ENCODE data around the gene SSH2.

SSH2 gene

DNA sequence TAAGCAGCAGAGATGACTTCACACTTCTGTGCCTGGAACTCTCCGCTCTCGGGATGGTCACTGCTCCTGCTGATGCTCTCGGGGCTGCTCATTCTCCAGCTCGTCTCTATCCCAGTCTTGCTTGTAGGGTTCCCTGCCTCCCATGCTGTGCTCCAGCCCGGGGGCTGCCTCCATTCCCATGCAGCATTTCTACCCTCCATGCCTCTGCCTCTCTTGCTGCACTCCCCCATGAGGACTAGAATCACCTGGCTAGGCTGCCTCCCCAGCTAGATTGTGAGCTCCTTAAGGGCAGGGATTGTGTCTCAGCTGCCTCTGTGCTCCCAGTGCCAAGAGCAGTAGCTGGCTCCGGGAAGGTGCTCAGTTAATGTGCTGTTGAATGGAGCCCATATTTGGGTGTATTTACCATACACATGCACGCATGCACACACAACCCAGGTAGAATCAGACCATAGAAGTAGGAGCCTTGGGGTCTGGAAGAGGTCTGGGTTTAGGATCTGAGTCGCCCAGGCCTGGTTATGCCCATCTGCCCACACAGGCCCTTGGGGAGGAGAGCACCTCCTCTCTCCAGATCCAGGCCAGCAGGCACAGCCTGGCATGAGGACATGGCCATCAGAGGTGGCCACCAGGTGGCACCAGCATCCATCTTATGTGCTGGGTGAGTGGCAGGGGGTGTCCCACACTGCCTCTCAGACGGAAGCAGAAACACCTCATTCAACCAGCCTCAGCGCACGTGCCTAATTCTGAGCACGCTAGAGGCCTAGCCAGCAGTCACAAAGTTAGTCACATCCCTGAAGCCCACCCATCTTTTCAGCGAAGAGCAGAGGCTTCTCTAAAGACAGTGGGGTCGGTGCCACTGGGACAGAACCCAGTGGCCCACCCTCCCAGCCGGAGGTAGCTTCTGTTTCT lies 349.9 kb downstream of the SSH2 start:
- ATAC-seq (peak; percentile 95), DNase-seq (ENCODE audit: low spot score in 2 of 2) (peak; percentile 84 to 93)
- no peaks in the 10 kb centered on the region for H3K9me3 Mint-ChIP-seq
- H3K27ac Mint-ChIP-seq, result peak overlapping the region; percentile 36
- H3K4me1 Mint-ChIP-seq, result peaks cover 35% of the 10 kb centered on the region
- no peak overlapping the region for H3K4me3 Mint-ChIP-seq
- H3K36me3 Mint-ChIP-seq, result peaks cover 62% of the 10 kb centered on the region

GRCh38 chr17:29578626-29579485 lies 351.2 kb downstream of the SSH2 start:
- Mint-ChIP-seq H3K4me3 (no peak overlapping the region), H3K36me3 (peaks cover 74% of the 10 kb centered on the region), H3K9me3 (no peaks in the 10 kb centered on the region), H3K27ac (no peak overlapping the region), H3K4me1 (peaks cover 30% of the 10 kb centered on the region)
- DNase-seq (ENCODE audit: low spot score in 2 of 2), result no peak
- no peak for ATAC-seq

DNA sequence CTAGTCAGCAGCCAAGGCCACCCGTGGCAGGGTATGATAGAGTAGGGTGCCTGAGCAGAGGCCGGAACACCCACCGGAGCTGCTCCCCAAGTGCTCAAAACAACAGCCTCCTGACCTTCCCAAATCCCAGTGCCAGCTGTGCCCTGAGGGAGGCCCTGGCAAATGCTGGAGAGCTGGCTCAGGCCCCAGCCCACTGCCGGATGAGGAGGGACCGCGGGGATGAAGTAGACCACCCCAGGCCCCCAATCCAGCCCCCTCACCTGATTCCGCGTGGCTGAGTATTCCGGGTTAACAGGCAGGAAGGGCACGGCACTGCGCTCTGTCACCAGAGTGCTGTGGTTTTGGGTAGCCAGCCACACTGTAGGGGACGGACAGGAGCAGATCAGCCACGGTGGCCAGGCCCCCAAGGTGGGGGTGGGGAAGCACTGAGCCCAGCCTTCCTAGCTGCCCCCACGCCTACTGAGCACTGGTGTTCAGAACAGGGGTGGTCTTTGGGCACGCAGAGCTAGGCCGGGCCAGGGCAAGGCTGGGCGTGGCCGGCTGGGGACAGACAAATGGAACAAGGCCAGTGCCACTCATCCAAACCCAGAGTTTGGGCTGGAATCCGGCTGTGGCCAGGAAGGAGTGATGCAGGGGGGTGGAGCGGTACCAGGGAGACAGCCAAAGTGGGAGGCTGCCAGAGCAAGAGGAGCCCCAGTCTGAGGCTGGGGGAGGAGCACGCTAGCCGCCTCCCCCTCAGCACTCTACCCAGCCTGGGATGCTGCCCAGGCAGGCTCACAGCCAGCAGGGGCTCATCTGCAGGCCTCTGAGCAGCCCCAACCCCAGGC lies 352.4 kb downstream of the SSH2 start:
- DNase-seq (ENCODE audit: low spot score in 2 of 2) (no peak), ATAC-seq (no peak)
- Mint-ChIP-seq H3K27ac (no peak overlapping the region), H3K9me3 (no peaks in the 10 kb centered on the region), H3K36me3 (peaks cover 79% of the 10 kb centered on the region), H3K4me3 (no peak overlapping the region), H3K4me1 (peaks cover 33% of the 10 kb centered on the region)

- Mint-ChIP-seq H3K9me3 (no peaks in the 10 kb centered on the region), H3K4me3 (no peak overlapping the region), H3K36me3 (peaks cover 73% of the 10 kb centered on the region), H3K27ac (no peak overlapping the region), H3K4me1 (peaks cover 33% of the 10 kb centered on the region)
- DNase-seq (ENCODE audit: low spot score in 2 of 2), result no peak
- no peak for ATAC-seq
Measured at GRCh38 chr17:29577001-29577370, 353.0 kb downstream of the SSH2 start.

- no peak for ATAC-seq
- peaks cover 33% of the 10 kb centered on the region for H3K4me1 Mint-ChIP-seq
- H3K36me3 Mint-ChIP-seq, result peaks cover 73% of the 10 kb centered on the region
- no peaks in the 10 kb centered on the region for H3K9me3 Mint-ChIP-seq
- no peak overlapping the region for H3K4me3 Mint-ChIP-seq
- H3K27ac Mint-ChIP-seq, result no peak overlapping the region
- DNase-seq (ENCODE audit: low spot score in 2 of 2), result no peak
Measured at GRCh38 chr17:29576214-29577000, 353.6 kb downstream of the SSH2 start.

Data from stimulated activated effector memory CD8-positive, alpha-beta T cell treated with anti-CD3 and anti-CD28 coated beads, Interleukin-12 subunit alpha, Interleukin-12 subunit beta, amount 100 ng/mL, for 72 hours (primary cell).